UCSD-AML1 (cell line): ENCODE results near the gene TMF1.

ENCODE experiments used
- DNase-seq: peaks from one replicate; lab custom pipeline; 2025; ENCODE audit not compliant: unreplicated experiment; lab: John Stamatoyannopoulos, UW

TMF1 gene

GRCh38 chr3:69081583-69082262 is 29.6 kb upstream of the TMF1 start:
- DNase-seq, result no peak

- peak; percentile 89 for DNase-seq
These were observed 28.2 kb upstream of the TMF1 start, which contains the start of gene UBA3 for GRCh38 chr3:69080233-69080920. TSS of gene UBA3 (minus strand) at chr3:69080365. CDS start at chr3:69080353, 12 bp downstream.

GRCh38 chr3:69079269-69080159 is 27.4 kb upstream of the TMF1 start:
- no peak for DNase-seq

GRCh38 chr3:69072928-69073327 is 20.8 kb upstream of the TMF1 start:
- no peak for DNase-seq

- DNase-seq, result no peak
These were observed 14.0 kb upstream of the TMF1 start for GRCh38 chr3:69066121-69066520.

GRCh38 chr3:69065318-69065964 is 13.3 kb upstream of the TMF1 start:
- DNase-seq, result no peak

GRCh38 chr3:69063636-69064035 is 11.5 kb upstream of the TMF1 start:
- no peak for DNase-seq

GRCh38 chr3:69059688-69060087 is 7.6 kb upstream of the TMF1 start:
- no peak for DNase-seq

- no peak for DNase-seq
These were observed 6.8 kb upstream of the TMF1 start for GRCh38 chr3:69058947-69059224.

- DNase-seq, result peak; percentile 19
These were observed 6.2 kb upstream of the TMF1 start for GRCh38 chr3:69058180-69058946.

- no peak for DNase-seq
These were observed 352 bp upstream of the TMF1 start for GRCh38 chr3:69052472-69052898.

- DNase-seq, result no peak
These were observed 3.1 kb downstream of the TMF1 start for GRCh38 chr3:69048990-69049389.

- DNase-seq, result no peak
These were observed 7.5 kb downstream of the TMF1 start for GRCh38 chr3:69044608-69045007.

- DNase-seq, result no peak
These were observed 18.7 kb downstream of the TMF1 start for GRCh38 chr3:69033470-69033869.

- DNase-seq, result no peak
These were observed 19.4 kb downstream of the TMF1 start for GRCh38 chr3:69032737-69033136.

GRCh38 chr3:69032142-69032541 is 20.0 kb downstream of the TMF1 start:
- no peak for DNase-seq

GRCh38 chr3:69031635-69032034 is 20.5 kb downstream of the TMF1 start:
- DNase-seq, result no peak

GRCh38 chr3:69020857-69021256 is 31.3 kb downstream of the TMF1 start:
- DNase-seq, result no peak

GRCh38 chr3:69020424-69020823 is 31.7 kb downstream of the TMF1 start:
- no peak for DNase-seq

- DNase-seq, result no peak
These were observed 35.2 kb downstream of the TMF1 start for GRCh38 chr3:69016901-69017300.

GRCh38 chr3:69016102-69016501 is 36.0 kb downstream of the TMF1 start:
- no peak for DNase-seq
